ENCODE data around the gene PFN4.
"Not testable (repeated sequence)": the region's sequence is repeated elsewhere in the genome, so short reads cannot be mapped to it uniquely, and the experiment has no call there.

The PFN4 gene

DNA sequence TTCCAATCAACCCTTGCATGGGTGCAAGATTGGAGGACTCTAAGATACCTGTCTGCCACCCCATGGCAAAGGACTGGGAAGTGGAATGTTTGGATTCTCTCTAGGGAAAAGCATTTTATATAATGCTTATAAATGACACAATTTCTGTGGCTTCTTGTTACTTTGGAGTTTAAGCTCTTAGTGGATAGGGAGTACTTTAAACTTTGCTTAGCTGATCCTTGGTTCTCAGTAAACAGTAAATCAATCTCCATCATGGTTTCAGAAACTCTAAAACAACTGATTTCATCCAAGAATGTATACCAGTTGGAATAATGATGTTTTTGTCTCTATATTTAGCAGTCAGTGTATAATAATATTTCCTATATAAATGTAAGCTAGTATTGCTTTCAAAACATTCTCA is 37.6 kb upstream of the PFN4 start:
- no peak overlapping the region for H3K4me3 ChIP-seq (ENCODE audit: low read depth, low read length)
- TF ChIP-seq CTCF (IDR thresholded peaks at IDR 0.05; ENCODE audit: low read depth, low read length, missing control alignments): no peak
- DNase-seq (ENCODE audit: low read depth): no peak

DNA sequence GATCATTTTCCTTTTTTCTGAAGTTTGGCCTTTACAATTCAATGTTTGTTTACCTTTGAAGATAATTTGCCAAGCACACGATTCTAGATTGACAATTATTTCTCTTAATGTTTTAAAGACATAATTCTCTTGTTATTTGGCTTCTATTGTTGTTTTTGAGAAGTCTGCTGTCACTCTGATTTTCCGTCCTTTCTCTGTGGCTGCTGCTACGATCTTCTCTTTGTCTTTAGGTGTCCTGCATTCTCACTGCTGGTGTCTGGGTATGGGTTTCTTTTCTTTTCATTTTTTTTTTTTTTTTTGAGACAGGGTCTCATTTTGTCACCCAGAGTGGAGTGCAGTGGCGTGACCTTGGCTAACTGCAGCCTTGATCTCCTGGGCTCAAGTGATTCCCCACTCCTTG is 36.6 kb upstream of the PFN4 start:
- H3K4me3 ChIP-seq (ENCODE audit: low read depth, low read length): no peak overlapping the region
- TF ChIP-seq CTCF (IDR thresholded peaks at IDR 0.05; ENCODE audit: low read depth, low read length, missing control alignments): no peak
- no peak for DNase-seq (ENCODE audit: low read depth)

DNA sequence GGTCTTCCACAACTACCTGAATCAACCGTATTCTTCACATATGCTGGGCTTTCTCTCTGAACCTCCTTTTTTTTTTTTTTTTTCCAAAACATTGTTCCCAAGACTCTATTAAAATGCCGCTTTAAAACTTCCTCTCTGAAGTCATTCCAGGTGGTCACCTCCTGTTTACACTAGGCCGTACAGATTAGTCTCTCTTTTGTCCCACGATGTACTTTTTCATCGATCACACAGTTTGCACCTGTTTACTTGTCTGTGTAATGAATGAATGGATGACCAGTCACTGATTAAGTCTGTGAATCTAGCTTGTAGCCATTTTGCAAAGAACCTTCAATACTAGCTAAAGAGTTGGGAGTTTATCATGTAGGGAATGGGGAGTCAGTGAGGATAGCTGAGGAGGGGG is 35.0 kb upstream of the PFN4 start:
- H3K4me3 ChIP-seq (ENCODE audit: low read depth, low read length): no peak overlapping the region
- no peak for DNase-seq (ENCODE audit: low read depth)
- TF ChIP-seq CTCF (IDR thresholded peaks at IDR 0.05; ENCODE audit: low read depth, low read length, missing control alignments): no peak

GRCh38 chr2:24153478-24153877 is 30.3 kb upstream of the PFN4 start:
- no peak for TF ChIP-seq CTCF (IDR thresholded peaks at IDR 0.05; ENCODE audit: low read depth, low read length, missing control alignments)
- DNase-seq (ENCODE audit: low read depth): no peak
- no peak overlapping the region for H3K4me3 ChIP-seq (ENCODE audit: low read depth, low read length)

DNA sequence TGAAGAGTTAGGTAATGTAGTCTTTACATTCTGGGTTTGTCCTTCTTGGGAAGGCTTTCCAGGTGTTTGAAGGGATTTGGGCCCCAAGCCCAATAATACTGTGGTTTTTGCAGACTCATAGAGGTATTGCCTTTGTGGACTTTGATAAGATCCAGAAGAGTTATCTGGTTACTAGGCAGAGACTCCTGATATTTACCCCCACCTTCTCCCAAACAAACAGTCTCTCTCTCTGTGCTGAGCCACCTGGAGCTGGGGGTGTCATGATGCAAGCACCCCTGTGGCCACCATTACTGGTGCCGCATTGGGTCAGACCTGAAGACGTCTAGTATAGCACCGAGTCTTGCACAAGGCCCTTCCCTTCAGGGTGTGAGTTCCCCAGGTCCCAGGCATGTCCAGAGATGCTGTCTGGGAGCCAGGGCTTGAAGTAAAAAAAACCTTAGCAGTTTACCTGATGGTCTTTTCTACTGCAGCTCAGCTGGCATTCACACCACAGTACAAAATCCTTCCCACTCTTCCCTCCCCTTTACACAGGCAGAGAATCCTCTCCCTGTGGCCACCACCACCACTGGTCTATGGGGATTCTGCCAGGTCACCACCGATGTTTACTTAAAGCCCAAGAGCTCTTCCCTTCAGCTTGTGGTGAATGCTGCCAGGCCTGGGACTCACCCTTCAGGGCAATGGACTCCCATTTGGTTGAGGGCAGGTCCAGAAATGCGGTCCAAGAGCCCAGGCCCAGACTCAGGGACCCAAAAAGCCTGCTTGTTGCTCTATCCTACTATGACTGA is 29.5 kb upstream of the PFN4 start:
- H3K4me3 ChIP-seq (ENCODE audit: low read depth, low read length): no peak overlapping the region
- DNase-seq (ENCODE audit: low read depth): no peak
- TF ChIP-seq CTCF (IDR thresholded peaks at IDR 0.05; ENCODE audit: low read depth, low read length, missing control alignments): no peak

DNA sequence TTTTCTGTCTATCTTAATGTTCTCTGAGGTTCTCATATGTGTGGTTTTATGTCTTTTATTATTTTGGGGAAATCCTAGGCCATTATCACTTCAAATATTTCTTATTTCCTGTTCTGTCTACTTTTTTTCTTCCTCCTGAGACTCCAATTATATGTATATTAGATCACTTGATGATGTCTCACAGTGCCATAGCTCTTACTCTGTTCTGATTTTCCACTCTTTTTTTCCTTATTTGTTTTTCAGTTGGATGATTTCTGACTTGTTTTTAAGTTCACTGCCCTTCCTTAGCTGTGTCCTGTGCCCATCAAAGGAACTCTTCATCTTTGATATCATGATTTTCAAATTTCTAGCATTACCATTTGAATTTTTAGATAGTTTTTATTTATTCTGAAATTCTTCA is 24.2 kb upstream of the PFN4 start:
- no peak overlapping the region for H3K4me3 ChIP-seq (ENCODE audit: low read depth, low read length)
- TF ChIP-seq CTCF (IDR thresholded peaks at IDR 0.05; ENCODE audit: low read depth, low read length, missing control alignments): no peak
- DNase-seq (ENCODE audit: low read depth): no peak

GRCh38 chr2:24140305-24140704 is 17.2 kb upstream of the PFN4 start:
- DNase-seq (ENCODE audit: low read depth); H3K4me3 ChIP-seq (ENCODE audit: low read depth, low read length): not testable (repeated sequence)
